Stimulated activated effector memory CD8-positive, alpha-beta T cell treated with anti-CD3 and anti-CD28 coated beads, Interleukin-12 subunit alpha, Interleukin-12 subunit beta, amount 100 ng/mL, for 72 hours (primary cell): ENCODE measurements around the gene CNTNAP2.

Experiments
- ATAC-seq: fragments of 150-1000 bp; cut with Tn5 transposase; 2 replicates; pipeline ENCODE4 v1.10.0; 2021
- DNase-seq, 2 donors: peaks; one replicate each; pipeline ENCODE4 v3.0.0; 2021 to 2022; ENCODE audit warnings: low spot score in 2 of 2
- H3K27ac Mint-ChIP-seq: one replicate; pipeline ENCODE4 v1.8.0; 2022; ENCODE audit warnings: mild to moderate bottlenecking, mixed read lengths
- H3K36me3 Mint-ChIP-seq: one replicate; pipeline ENCODE4 v1.8.0; 2022; ENCODE audit warnings: mild to moderate bottlenecking, mixed read lengths
- H3K4me1 Mint-ChIP-seq: one replicate; pipeline ENCODE4 v1.8.0; 2022; ENCODE audit warnings: mixed read lengths
- H3K4me3 Mint-ChIP-seq: one replicate; pipeline ENCODE4 v1.8.0; 2022; ENCODE audit warnings: mild to moderate bottlenecking, mixed read lengths
- H3K9me3 Mint-ChIP-seq: one replicate; pipeline ENCODE4 v1.8.0; 2022; ENCODE audit warnings: mixed read lengths

The CNTNAP2 gene

GRCh38 chr7:147465223-147465622 lies 1348.6 kb downstream of the CNTNAP2 start:
- no peak overlapping the region for H3K4me3 Mint-ChIP-seq
- DNase-seq = no peak
- H3K27ac Mint-ChIP-seq = no peak overlapping the region
- no peaks in the 10 kb centered on the region for H3K36me3 Mint-ChIP-seq
- H3K9me3 Mint-ChIP-seq = peaks cover 13% of the 10 kb centered on the region
- no peaks in the 10 kb centered on the region for H3K4me1 Mint-ChIP-seq
- no peak for ATAC-seq

GRCh38 chr7:147472556-147472955 lies 1356.0 kb downstream of the CNTNAP2 start:
- Mint-ChIP-seq H3K36me3 (no peaks in the 10 kb centered on the region), H3K4me1 (no peaks in the 10 kb centered on the region), H3K4me3 (no peak overlapping the region), H3K27ac (no peak overlapping the region), H3K9me3 (peaks cover 21% of the 10 kb centered on the region)
- DNase-seq = no peak
- no peak for ATAC-seq

GRCh38 chr7:147474862-147475261 lies 1358.3 kb downstream of the CNTNAP2 start:
- H3K36me3 Mint-ChIP-seq = no peaks in the 10 kb centered on the region
- peaks cover 27% of the 10 kb centered on the region for H3K9me3 Mint-ChIP-seq
- DNase-seq = no peak
- no peak overlapping the region for H3K27ac Mint-ChIP-seq
- H3K4me1 Mint-ChIP-seq = no peaks in the 10 kb centered on the region
- H3K4me3 Mint-ChIP-seq = no peak overlapping the region
- ATAC-seq = no peak

- Mint-ChIP-seq H3K9me3 (peaks cover 16% of the 10 kb centered on the region), H3K4me3 (no peak overlapping the region), H3K36me3 (no peaks in the 10 kb centered on the region), H3K4me1 (no peaks in the 10 kb centered on the region), H3K27ac (no peak overlapping the region)
- DNase-seq (no peak), ATAC-seq (no peak)
Measured at GRCh38 chr7:147477526-147477925, 1360.9 kb downstream of the CNTNAP2 start.

DNA sequence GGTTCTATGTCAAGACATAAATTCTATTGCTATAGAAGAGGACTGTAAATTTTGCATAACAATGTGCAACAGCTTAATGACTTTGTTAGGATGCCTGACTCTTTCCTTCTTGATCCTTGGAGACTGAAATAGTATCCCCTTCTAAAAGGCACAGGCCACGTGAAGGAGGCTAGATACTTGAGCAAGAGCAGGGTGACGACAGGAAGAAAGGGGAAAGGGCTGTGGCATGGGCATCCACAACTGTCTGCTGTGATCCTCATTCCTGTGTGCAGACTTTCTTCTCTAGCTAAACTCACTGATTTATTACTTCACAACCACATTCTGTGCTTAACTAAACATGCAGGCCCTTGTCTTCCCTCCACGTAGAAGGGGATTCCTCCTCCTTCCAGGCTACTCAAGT lies 1362.2 kb downstream of the CNTNAP2 start:
- Mint-ChIP-seq H3K27ac (no peak overlapping the region), H3K9me3 (peaks cover 10% of the 10 kb centered on the region), H3K4me3 (no peak overlapping the region), H3K4me1 (no peaks in the 10 kb centered on the region), H3K36me3 (no peaks in the 10 kb centered on the region)
- ATAC-seq (no peak), DNase-seq (no peak)

- no peaks in the 10 kb centered on the region for H3K36me3 Mint-ChIP-seq
- H3K4me3 Mint-ChIP-seq = no peak overlapping the region
- H3K9me3 Mint-ChIP-seq = peaks cover 15% of the 10 kb centered on the region
- DNase-seq = no peak
- H3K27ac Mint-ChIP-seq = no peak overlapping the region
- H3K4me1 Mint-ChIP-seq = no peaks in the 10 kb centered on the region
- no peak for ATAC-seq
Measured at GRCh38 chr7:147483634-147484292, 1367.2 kb downstream of the CNTNAP2 start.

- Mint-ChIP-seq H3K4me3 (no peak overlapping the region), H3K36me3 (no peaks in the 10 kb centered on the region), H3K9me3 (peaks cover 13% of the 10 kb centered on the region), H3K27ac (no peak overlapping the region), H3K4me1 (no peaks in the 10 kb centered on the region)
- ATAC-seq (no peak), DNase-seq (no peak)
Measured at GRCh38 chr7:147485660-147486210, 1369.1 kb downstream of the CNTNAP2 start.

GRCh38 chr7:147492606-147493005 lies 1376.0 kb downstream of the CNTNAP2 start:
- ATAC-seq (no peak), DNase-seq (no peak)
- peaks cover 13% of the 10 kb centered on the region for H3K9me3 Mint-ChIP-seq
- H3K27ac Mint-ChIP-seq = no peak overlapping the region
- H3K36me3 Mint-ChIP-seq = no peaks in the 10 kb centered on the region
- H3K4me1 Mint-ChIP-seq = no peaks in the 10 kb centered on the region
- H3K4me3 Mint-ChIP-seq = no peak overlapping the region

DNA sequence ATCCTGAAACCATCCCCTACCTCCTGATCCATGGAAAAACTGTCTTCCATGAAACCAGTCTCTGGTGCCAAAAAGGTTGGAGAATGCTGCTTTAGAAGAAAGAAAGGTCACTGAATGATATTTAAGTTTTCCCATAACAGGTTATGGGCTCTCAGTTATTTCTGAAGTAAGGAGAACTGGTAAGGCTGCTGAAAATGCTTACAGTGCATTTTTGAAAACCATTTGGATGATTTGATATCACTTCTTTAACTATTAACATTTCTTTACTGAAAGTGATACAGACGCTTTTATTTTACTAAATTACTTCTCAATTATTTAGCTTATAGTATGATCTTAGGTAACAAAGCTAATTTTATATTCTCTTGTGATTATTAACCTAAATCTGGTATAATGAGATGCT lies 1379.6 kb downstream of the CNTNAP2 start:
- H3K9me3 Mint-ChIP-seq = peaks cover 9% of the 10 kb centered on the region
- no peaks in the 10 kb centered on the region for H3K36me3 Mint-ChIP-seq
- H3K27ac Mint-ChIP-seq = no peak overlapping the region
- H3K4me1 Mint-ChIP-seq = no peaks in the 10 kb centered on the region
- ATAC-seq (no peak), DNase-seq (no peak)
- no peak overlapping the region for H3K4me3 Mint-ChIP-seq

DNA sequence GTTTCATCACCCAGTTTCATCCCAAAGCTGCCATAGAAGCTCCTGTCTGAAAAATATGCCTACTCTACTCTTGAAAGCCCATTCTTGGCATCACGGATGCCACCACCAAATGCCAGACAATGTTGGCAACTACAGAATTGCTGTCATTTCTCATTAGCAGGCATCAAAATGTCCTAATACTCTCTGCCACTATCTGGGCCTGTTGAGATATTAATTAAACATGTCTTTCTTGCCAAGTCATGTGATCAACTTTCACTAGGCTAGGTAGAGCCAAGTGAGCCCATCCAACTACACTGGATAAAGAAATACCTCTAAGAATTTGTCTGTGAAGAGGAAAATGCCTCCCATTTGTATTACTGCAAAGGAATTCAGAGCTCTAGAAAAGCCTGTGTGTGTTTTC lies 1380.6 kb downstream of the CNTNAP2 start:
- no peak for DNase-seq
- H3K4me1 Mint-ChIP-seq = no peaks in the 10 kb centered on the region
- peaks cover 8% of the 10 kb centered on the region for H3K9me3 Mint-ChIP-seq
- H3K4me3 Mint-ChIP-seq = no peak overlapping the region
- H3K27ac Mint-ChIP-seq = no peak overlapping the region
- ATAC-seq = no peak
- no peaks in the 10 kb centered on the region for H3K36me3 Mint-ChIP-seq

GRCh38 chr7:147498081-147498480 lies 1381.5 kb downstream of the CNTNAP2 start:
- Mint-ChIP-seq H3K36me3 (no peaks in the 10 kb centered on the region), H3K9me3 (peaks cover 8% of the 10 kb centered on the region), H3K4me3 (no peak overlapping the region), H3K4me1 (no peaks in the 10 kb centered on the region), H3K27ac (no peak overlapping the region)
- DNase-seq = no peak
- ATAC-seq = no peak

DNA sequence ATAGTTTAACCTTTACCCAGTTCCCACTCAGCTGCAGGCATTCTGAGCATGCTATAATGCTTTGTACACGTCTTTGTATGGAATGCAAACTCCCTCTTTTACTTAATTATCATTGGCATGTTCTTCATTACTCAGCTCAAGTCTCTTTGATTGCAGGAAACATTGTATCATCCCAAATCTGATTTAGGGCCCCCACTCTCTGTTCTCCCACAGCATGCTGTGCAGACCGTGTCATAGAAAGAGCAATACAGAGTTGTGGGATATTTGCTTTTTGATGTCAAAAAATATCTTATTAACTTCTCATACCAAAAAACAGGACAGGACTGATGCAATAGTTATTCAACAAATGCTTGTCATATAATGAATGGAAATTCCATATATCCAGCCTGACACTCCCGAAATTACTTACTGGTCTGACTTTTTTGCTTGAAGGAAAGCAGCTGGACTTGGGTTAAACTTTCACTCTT lies 1392.5 kb downstream of the CNTNAP2 start:
- Mint-ChIP-seq H3K4me1 (no peaks in the 10 kb centered on the region), H3K4me3 (no peak overlapping the region), H3K27ac (no peak overlapping the region), H3K36me3 (no peaks in the 10 kb centered on the region), H3K9me3 (peaks cover 17% of the 10 kb centered on the region)
- ATAC-seq (no peak), DNase-seq (no peak)

DNA sequence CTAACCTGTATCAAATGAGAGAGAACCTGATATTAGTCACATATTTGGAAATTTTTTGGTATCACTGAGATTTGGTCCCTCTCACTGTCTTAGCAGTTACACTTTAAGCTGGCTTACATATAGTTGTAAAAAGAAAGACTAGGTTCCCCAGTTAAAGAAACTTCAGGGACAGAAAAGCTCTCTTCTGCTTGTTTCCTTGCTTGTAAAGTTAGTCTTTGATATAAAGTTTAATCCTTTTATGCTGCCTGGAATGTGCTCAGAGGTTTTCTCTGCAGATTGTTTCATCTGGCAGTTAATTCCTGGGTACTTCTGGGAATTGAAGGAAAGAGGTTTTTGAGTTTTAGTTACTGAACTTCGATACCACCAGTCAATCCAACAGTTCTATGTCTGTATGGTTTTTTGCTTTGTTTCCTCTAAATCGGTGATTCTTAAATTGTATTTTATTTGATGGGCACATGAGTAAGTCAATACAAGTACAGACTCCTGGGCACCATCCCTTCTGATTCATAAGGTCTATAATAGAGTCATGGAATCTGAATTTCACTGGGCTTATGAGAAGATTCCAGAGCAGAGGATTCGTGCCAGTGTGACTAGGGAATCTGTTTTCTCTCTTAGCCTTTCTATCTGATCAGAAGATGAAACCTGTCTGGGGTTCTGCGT lies 1393.1 kb downstream of the CNTNAP2 start:
- DNase-seq (no peak), ATAC-seq (no peak)
- Mint-ChIP-seq H3K4me3 (no peak overlapping the region), H3K36me3 (no peaks in the 10 kb centered on the region), H3K9me3 (peaks cover 18% of the 10 kb centered on the region), H3K27ac (no peak overlapping the region), H3K4me1 (no peaks in the 10 kb centered on the region)

- H3K36me3 Mint-ChIP-seq = no peaks in the 10 kb centered on the region
- H3K27ac Mint-ChIP-seq = no peak overlapping the region
- peaks cover 23% of the 10 kb centered on the region for H3K9me3 Mint-ChIP-seq
- no peak overlapping the region for H3K4me3 Mint-ChIP-seq
- DNase-seq = no peak
- ATAC-seq = no peak
- H3K4me1 Mint-ChIP-seq = no peaks in the 10 kb centered on the region
Measured at GRCh38 chr7:147510201-147510542, 1393.6 kb downstream of the CNTNAP2 start.

DNA sequence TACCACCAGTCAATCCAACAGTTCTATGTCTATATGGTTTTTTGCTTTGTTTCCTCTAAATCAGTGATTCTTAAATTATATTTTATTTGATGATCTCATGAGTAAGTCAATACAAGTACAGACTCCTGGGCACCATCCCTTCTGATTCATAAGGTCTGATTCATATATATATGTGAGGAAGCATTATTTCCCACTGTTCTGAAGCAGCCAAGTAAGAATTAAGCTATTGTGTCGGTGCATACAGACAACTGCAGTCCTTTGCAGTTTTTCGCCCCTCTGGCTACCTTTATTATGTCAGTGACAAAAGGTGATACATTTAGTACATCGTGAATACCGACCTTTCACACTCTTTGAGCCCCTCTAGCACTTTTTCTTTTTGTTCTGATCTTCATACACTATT lies 1394.3 kb downstream of the CNTNAP2 start:
- peaks cover 24% of the 10 kb centered on the region for H3K9me3 Mint-ChIP-seq
- no peaks in the 10 kb centered on the region for H3K4me1 Mint-ChIP-seq
- no peaks in the 10 kb centered on the region for H3K36me3 Mint-ChIP-seq
- no peak overlapping the region for H3K27ac Mint-ChIP-seq
- ATAC-seq = no peak
- no peak for DNase-seq
- H3K4me3 Mint-ChIP-seq = no peak overlapping the region

- no peak for DNase-seq
- Mint-ChIP-seq H3K9me3 (peaks cover 14% of the 10 kb centered on the region), H3K36me3 (no peaks in the 10 kb centered on the region), H3K4me3 (no peak overlapping the region), H3K27ac (no peak overlapping the region), H3K4me1 (no peaks in the 10 kb centered on the region)
- no peak for ATAC-seq
Measured at GRCh38 chr7:147513451-147513850, 1396.8 kb downstream of the CNTNAP2 start.
